Measurements from ENCODE around the gene GABRB3. TPM values are rescaled to one million over a fixed set of nuclear protein-coding genes. Genes with fewer than 3 reads are reported as not detected.

GABRB3 gene
- total RNA-seq, 1 donor from 2014 or later = 8.8 TPM

DNA sequence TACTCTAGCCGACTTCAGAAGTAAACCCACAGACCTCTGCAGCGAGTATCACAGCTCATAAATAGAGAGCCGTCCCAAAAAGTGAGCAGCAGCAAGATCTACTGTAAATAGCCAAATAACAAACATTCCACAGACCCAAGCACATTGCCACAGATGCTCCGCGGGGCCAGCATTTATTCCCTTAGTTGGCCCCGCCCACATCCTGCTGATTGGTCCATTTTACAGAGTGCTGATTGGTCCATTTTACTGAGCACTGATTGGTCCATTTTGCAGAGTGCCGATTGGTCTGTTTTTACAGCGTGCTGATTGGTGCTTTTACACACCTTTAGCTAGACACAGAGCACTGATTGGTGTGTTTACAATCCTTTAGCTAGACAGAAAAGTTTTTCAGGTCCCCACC is 17.3 kb upstream of the GABRB3 start:
- DNase-seq (ENCODE audit: low spot score) = no peak
- no peaks in the 10 kb centered on the region for H3K9me3 ChIP-seq (ENCODE audit: low read depth)
- no peak overlapping the region for H2AFZ ChIP-seq (replicated peaks)
- no peak overlapping the region for H3K27ac ChIP-seq
- H3K4me1 ChIP-seq = peaks cover 6% of the 10 kb centered on the region
- Mint-ChIP-seq H3K27ac (no peak overlapping the region), H3K4me1 (no peaks in the 10 kb centered on the region), H3K4me3 (no peak overlapping the region), H3K27me3 (ENCODE audit: insufficient read depth, low read depth) (no peaks in the 10 kb centered on the region), H3K9me3 (peaks cover 6% of the 10 kb centered on the region), H3K36me3 (no peaks in the 10 kb centered on the region)
- H3K79me2 ChIP-seq (ENCODE audit: low read depth) = no peaks in the 10 kb centered on the region
- peaks cover 8% of the 10 kb centered on the region for H3F3A ChIP-seq (ENCODE audit: low read depth)
- TF ChIP-seq EZH2 (IDR thresholded peaks at IDR 0.05) (no peak), EZH2phosphoT487 (IDR thresholded peaks at IDR 0.05) (no peak)
- TF ChIP-seq, protein P1, sequence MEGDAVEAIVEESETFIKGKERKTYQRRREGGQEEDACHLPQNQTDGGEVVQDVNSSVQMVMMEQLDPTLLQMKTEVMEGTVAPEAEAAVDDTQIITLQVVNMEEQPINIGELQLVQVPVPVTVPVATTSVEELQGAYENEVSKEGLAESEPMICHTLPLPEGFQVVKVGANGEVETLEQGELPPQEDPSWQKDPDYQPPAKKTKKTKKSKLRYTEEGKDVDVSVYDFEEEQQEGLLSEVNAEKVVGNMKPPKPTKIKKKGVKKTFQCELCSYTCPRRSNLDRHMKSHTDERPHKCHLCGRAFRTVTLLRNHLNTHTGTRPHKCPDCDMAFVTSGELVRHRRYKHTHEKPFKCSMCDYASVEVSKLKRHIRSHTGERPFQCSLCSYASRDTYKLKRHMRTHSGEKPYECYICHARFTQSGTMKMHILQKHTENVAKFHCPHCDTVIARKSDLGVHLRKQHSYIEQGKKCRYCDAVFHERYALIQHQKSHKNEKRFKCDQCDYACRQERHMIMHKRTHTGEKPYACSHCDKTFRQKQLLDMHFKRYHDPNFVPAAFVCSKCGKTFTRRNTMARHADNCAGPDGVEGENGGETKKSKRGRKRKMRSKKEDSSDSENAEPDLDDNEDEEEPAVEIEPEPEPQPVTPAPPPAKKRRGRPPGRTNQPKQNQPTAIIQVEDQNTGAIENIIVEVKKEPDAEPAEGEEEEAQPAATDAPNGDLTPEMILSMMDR (IDR thresholded peaks at IDR 0.05) = no peak
- no peak overlapping the region for H3K4me2 ChIP-seq
- H3K27me3 ChIP-seq = no peaks in the 10 kb centered on the region
- H3K4me3 ChIP-seq = no peak overlapping the region
- no peaks in the 10 kb centered on the region for H3K36me3 ChIP-seq
- H4K20me1 ChIP-seq (ENCODE audit: low read depth) = no peaks in the 10 kb centered on the region
- no peak overlapping the region for H3K9ac ChIP-seq

DNA sequence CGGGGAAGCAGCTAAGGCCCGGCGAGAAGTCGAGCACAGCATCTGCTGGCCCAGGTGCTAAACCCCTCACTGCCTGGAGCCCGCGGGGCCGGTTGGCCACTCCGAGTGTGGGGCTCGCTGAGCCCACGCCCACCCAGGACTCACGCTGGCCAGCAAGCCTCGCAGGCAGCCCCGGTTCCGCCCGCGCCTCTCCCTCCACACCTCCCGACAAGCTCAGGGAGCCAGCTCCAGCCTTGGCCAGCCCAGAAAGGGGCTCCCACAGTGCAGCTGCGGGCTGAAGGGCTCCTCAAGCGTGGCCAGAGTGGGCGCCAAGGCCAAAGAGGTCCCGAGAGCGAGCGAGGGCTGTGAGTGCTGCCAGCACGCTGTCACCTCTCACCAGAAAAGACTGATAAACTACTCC is 8.9 kb upstream of the GABRB3 start:
- H3K4me3 ChIP-seq = no peak overlapping the region
- Mint-ChIP-seq H3K27me3 (ENCODE audit: insufficient read depth, low read depth) (no peaks in the 10 kb centered on the region), H3K36me3 (no peaks in the 10 kb centered on the region), H3K4me3 (no peak overlapping the region), H3K9me3 (no peaks in the 10 kb centered on the region), H3K4me1 (no peaks in the 10 kb centered on the region), H3K27ac (no peak overlapping the region)
- H3K4me2 ChIP-seq = no peak overlapping the region
- DNase-seq (ENCODE audit: low spot score) = no peak
- no peak overlapping the region for H3K9ac ChIP-seq
- H4K20me1 ChIP-seq (ENCODE audit: low read depth) = no peaks in the 10 kb centered on the region
- TF ChIP-seq, protein P1 (IDR thresholded peaks at IDR 0.05) = no peak
- TF ChIP-seq EZH2phosphoT487 (IDR thresholded peaks at IDR 0.05) (no peak), EZH2 (IDR thresholded peaks at IDR 0.05) (no peak)
- H3K79me2 ChIP-seq (ENCODE audit: low read depth) = no peaks in the 10 kb centered on the region
- no peaks in the 10 kb centered on the region for H3F3A ChIP-seq (ENCODE audit: low read depth)
- no peak overlapping the region for H3K27ac ChIP-seq
- H3K9me3 ChIP-seq (ENCODE audit: low read depth) = no peaks in the 10 kb centered on the region
- H3K27me3 ChIP-seq = no peaks in the 10 kb centered on the region
- no peaks in the 10 kb centered on the region for H3K36me3 ChIP-seq
- no peak overlapping the region for H2AFZ ChIP-seq (replicated peaks)
- H3K4me1 ChIP-seq = no peaks in the 10 kb centered on the region

DNA sequence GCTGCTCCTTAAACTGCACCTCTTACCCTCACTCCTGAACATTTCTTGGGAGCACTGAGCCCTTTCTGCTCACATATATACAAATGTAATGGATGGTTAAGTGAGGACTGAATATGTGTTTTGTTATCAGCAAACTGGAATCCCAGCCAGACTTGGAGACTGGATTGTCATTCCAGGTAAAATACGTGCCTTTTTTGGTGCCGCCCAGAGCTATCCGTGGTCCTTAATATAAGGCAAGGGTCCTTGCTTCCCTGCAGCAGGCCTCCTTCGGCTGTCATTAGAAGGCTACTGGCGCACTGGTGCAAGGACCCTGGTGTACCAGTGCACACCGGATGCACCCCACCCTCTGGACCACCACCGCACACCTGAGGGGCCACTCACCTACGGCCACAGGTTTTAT is 1.1 kb upstream of the GABRB3 start:
- no peaks in the 10 kb centered on the region for H3K9me3 ChIP-seq (ENCODE audit: low read depth)
- peak; percentile 69 for DNase-seq (ENCODE audit: low spot score)
- H3K9me3 Mint-ChIP-seq = no peaks in the 10 kb centered on the region
- H2AFZ ChIP-seq (replicated peaks) = peak overlapping the region; percentile 74
- H3K36me3 Mint-ChIP-seq = no peaks in the 10 kb centered on the region
- H3K27ac Mint-ChIP-seq = no peak overlapping the region
- peaks cover 9% of the 10 kb centered on the region for H3K27me3 Mint-ChIP-seq (ENCODE audit: insufficient read depth, low read depth)
- H3K9ac ChIP-seq = no peak overlapping the region
- no peak for TF ChIP-seq EZH2phosphoT487 (IDR thresholded peaks at IDR 0.05)
- TF ChIP-seq, protein P1 (IDR thresholded peaks at IDR 0.05) = no peak
- peak; percentile 39 for TF ChIP-seq EZH2 (IDR thresholded peaks at IDR 0.05)
- H3F3A ChIP-seq (ENCODE audit: low read depth) = peaks cover 23% of the 10 kb centered on the region
- peak overlapping the region; percentile 79 for H3K4me3 ChIP-seq
- H3K4me1 Mint-ChIP-seq = peaks cover 19% of the 10 kb centered on the region
- peaks cover 11% of the 10 kb centered on the region for H3K27me3 ChIP-seq
- peak overlapping the region; percentile 89 for H3K4me2 ChIP-seq
- no peaks in the 10 kb centered on the region for H3K36me3 ChIP-seq
- H3K4me1 ChIP-seq = peaks cover 20% of the 10 kb centered on the region
- H3K4me3 Mint-ChIP-seq = peak overlapping the region; percentile 92
- H3K79me2 ChIP-seq (ENCODE audit: low read depth) = peaks cover 11% of the 10 kb centered on the region
- H4K20me1 ChIP-seq (ENCODE audit: low read depth) = peaks cover 6% of the 10 kb centered on the region
- H3K27ac ChIP-seq = no peak overlapping the region

Measured in neural progenitor cell (in vitro differentiated cells).